ENCODE results near the gene SYNJ2.

Gene SYNJ2

DNA sequence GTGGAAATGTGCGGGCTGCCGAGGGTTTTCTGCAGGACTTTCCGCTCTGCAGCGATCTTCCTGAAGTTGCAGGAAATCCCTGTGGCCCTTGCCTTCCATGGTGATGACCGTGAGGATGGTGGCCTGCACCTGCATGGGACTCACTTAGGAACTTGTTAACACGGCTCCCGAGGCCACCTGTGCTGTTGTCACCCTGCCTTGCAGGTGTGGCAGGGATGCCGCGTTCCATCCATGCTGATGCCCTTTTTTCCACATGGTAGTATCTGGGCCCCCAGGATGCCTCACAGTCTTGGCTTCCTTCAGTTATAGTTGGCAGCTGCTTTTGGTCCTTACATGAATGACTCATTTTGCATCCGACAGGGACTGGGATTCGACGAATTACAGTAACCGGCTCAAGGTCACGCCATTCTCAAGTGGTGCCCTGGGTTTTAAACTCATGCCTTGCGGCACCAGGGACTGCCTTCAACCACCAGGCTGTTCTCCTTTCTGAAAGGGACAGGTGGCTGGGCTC lies 37.2 kb downstream of the SYNJ2 start:
- H3K9ac ChIP-seq (ENCODE audit: insufficient read length, low read depth), result no peak overlapping the region
- TF ChIP-seq YY1 (IDR thresholded peaks at IDR 0.05; ENCODE audit: insufficient read depth, insufficient read length), result no peak
- no peak for TF ChIP-seq ZNF274 (IDR thresholded peaks at IDR 0.05; ENCODE audit: low read depth, low read length)
- TF ChIP-seq SUZ12 (IDR thresholded peaks at IDR 0.05; ENCODE audit: extremely low read depth, insufficient read depth, insufficient read length), result no peak
- H3K36me3 ChIP-seq (ENCODE audit: insufficient read depth, insufficient read length, low read length), result peaks cover 13% of the 10 kb centered on the region
- no peak for DNase-seq (ENCODE audit: low read depth, low spot score)
- H3K9me3 ChIP-seq (ENCODE audit: insufficient read depth, low read length), result no peaks in the 10 kb centered on the region
- H3K27me3 ChIP-seq (ENCODE audit: insufficient read depth, insufficient read length), result no peaks in the 10 kb centered on the region
- H3K4me3 ChIP-seq (ENCODE audit: insufficient read length, low read depth), result no peak overlapping the region
- H3K4me1 ChIP-seq (ENCODE audit: insufficient read depth, insufficient read length), result peaks cover 5% of the 10 kb centered on the region

DNA sequence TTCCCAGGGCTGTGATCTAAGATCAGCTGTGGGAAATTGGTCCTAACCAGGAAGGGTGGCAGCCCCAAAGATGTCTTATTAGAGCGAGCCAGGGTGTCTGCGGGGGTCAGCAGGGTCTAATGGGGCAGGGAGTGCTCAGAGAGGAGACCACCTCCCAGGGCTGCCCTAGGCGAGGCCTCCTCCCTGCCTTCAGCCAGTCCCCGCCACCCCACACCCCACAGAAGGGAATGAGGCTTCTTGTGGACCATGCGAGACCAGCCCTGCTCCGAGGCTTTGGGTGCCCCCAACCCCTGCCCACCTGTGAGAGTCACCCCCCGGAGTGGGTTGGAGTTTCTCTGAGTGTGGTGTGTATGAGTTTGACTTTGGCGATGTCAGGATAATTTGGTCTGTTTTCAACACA lies 37.8 kb downstream of the SYNJ2 start:
- Histone ChIP-seq H3K27me3 (ENCODE audit: insufficient read depth, insufficient read length) (no peaks in the 10 kb centered on the region), H3K36me3 (ENCODE audit: insufficient read depth, insufficient read length, low read length) (peaks cover 13% of the 10 kb centered on the region), H3K9ac (ENCODE audit: insufficient read length, low read depth) (no peak overlapping the region), H3K4me3 (ENCODE audit: insufficient read length, low read depth) (no peak overlapping the region), H3K4me1 (ENCODE audit: insufficient read depth, insufficient read length) (peaks cover 5% of the 10 kb centered on the region), H3K9me3 (ENCODE audit: insufficient read depth, low read length) (no peaks in the 10 kb centered on the region)
- TF ChIP-seq ZNF274 (IDR thresholded peaks at IDR 0.05; ENCODE audit: low read depth, low read length) (no peak), SUZ12 (IDR thresholded peaks at IDR 0.05; ENCODE audit: extremely low read depth, insufficient read depth, insufficient read length) (no peak), YY1 (IDR thresholded peaks at IDR 0.05; ENCODE audit: insufficient read depth, insufficient read length) (no peak)
- no peak for DNase-seq (ENCODE audit: low read depth, low spot score)

DNA sequence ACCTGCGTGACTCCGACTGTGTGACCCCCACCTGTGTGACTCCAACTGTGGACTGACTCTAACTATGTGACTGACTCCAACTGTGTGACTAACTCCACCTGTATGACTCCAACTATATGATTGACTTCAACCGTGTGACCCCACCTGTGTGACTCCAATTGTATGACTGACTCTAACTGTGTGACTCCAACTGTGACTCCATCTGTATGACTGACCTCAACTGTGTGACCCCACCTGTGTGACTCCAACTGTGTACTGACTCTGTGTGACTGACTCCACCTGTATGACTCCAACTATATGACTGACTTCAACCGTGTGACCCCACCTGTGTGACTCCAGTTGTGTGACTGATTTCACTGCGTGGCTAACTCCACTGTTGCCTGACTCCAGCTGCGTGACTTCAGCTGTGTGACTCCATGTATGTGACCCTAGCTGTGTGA lies 38.6 kb downstream of the SYNJ2 start:
- no peak for DNase-seq (ENCODE audit: low read depth, low spot score)
- Histone ChIP-seq H3K27me3 (ENCODE audit: insufficient read depth, insufficient read length) (no peaks in the 10 kb centered on the region), H3K9me3 (ENCODE audit: insufficient read depth, low read length) (no peaks in the 10 kb centered on the region), H3K4me1 (ENCODE audit: insufficient read depth, insufficient read length) (peaks cover 5% of the 10 kb centered on the region), H3K4me3 (ENCODE audit: insufficient read length, low read depth) (no peak overlapping the region), H3K9ac (ENCODE audit: insufficient read length, low read depth) (no peak overlapping the region), H3K36me3 (ENCODE audit: insufficient read depth, insufficient read length, low read length) (peaks cover 13% of the 10 kb centered on the region)
- no peak for TF ChIP-seq SUZ12 (IDR thresholded peaks at IDR 0.05; ENCODE audit: extremely low read depth, insufficient read depth, insufficient read length)
- no peak for TF ChIP-seq ZNF274 (IDR thresholded peaks at IDR 0.05; ENCODE audit: low read depth, low read length)
- TF ChIP-seq YY1 (IDR thresholded peaks at IDR 0.05; ENCODE audit: insufficient read depth, insufficient read length), result no peak

DNA sequence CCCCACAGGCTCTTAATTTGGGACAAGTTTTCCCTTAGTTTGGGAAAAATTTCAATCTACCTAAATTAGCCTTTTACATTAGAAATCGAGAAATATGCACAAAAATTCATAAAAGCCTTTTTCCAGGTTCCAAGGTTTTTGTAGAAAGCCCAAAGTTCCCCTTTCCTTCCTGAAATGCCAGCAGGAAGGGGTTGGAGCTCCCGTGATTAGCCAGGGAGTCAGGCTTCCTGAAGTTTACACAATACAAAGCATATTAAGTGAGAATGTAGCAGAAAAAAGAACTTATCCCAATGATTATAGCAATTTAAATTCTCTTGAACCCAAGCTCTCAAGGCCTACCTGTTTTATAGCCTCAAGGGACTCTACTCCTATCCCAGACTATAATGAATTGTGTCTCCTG lies 39.1 kb downstream of the SYNJ2 start:
- H3K36me3 ChIP-seq (ENCODE audit: insufficient read depth, insufficient read length, low read length), result peaks cover 13% of the 10 kb centered on the region
- no peak overlapping the region for H3K4me3 ChIP-seq (ENCODE audit: insufficient read length, low read depth)
- no peak overlapping the region for H3K9ac ChIP-seq (ENCODE audit: insufficient read length, low read depth)
- no peaks in the 10 kb centered on the region for H3K9me3 ChIP-seq (ENCODE audit: insufficient read depth, low read length)
- TF ChIP-seq ZNF274 (IDR thresholded peaks at IDR 0.05; ENCODE audit: low read depth, low read length) (no peak), YY1 (IDR thresholded peaks at IDR 0.05; ENCODE audit: insufficient read depth, insufficient read length) (no peak), SUZ12 (IDR thresholded peaks at IDR 0.05; ENCODE audit: extremely low read depth, insufficient read depth, insufficient read length) (no peak)
- H3K4me1 ChIP-seq (ENCODE audit: insufficient read depth, insufficient read length), result peaks cover 5% of the 10 kb centered on the region
- no peak for DNase-seq (ENCODE audit: low read depth, low spot score)
- H3K27me3 ChIP-seq (ENCODE audit: insufficient read depth, insufficient read length), result no peaks in the 10 kb centered on the region

DNA sequence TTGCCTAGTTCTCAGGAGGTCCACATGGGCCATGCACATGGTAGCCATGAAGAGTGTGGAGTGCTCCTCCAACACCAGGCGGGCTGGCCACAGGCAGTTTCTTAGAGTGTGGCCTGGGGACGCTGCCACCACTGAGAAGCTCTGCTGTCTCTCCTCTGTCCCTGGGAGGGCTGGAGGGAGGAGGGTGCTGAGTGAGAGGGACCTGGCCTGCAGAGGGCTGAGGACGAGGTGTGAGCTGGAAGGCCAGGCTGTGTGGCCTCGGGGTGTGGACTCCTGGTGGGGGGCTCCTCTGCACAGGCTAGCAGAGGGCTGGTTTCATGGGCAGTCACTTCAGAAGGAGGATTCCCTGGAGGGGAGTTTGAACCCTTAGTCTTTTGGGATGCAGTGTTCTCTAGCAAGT lies 39.7 kb downstream of the SYNJ2 start:
- no peak for DNase-seq (ENCODE audit: low read depth, low spot score)
- Histone ChIP-seq H3K9me3 (ENCODE audit: insufficient read depth, low read length) (no peaks in the 10 kb centered on the region), H3K4me1 (ENCODE audit: insufficient read depth, insufficient read length) (peaks cover 6% of the 10 kb centered on the region), H3K4me3 (ENCODE audit: insufficient read length, low read depth) (no peak overlapping the region), H3K9ac (ENCODE audit: insufficient read length, low read depth) (no peak overlapping the region), H3K36me3 (ENCODE audit: insufficient read depth, insufficient read length, low read length) (peaks cover 13% of the 10 kb centered on the region), H3K27me3 (ENCODE audit: insufficient read depth, insufficient read length) (no peaks in the 10 kb centered on the region)
- TF ChIP-seq YY1 (IDR thresholded peaks at IDR 0.05; ENCODE audit: insufficient read depth, insufficient read length), result no peak
- no peak for TF ChIP-seq ZNF274 (IDR thresholded peaks at IDR 0.05; ENCODE audit: low read depth, low read length)

- H3K9me3 ChIP-seq (ENCODE audit: insufficient read depth, low read length), result no peaks in the 10 kb centered on the region
- TF ChIP-seq YY1 (IDR thresholded peaks at IDR 0.05; ENCODE audit: insufficient read depth, insufficient read length), result no peak
- no peak for TF ChIP-seq SUZ12 (IDR thresholded peaks at IDR 0.05; ENCODE audit: extremely low read depth, insufficient read depth, insufficient read length)
- no peak for TF ChIP-seq ZNF274 (IDR thresholded peaks at IDR 0.05; ENCODE audit: low read depth, low read length)
- H3K27me3 ChIP-seq (ENCODE audit: insufficient read depth, insufficient read length), result no peaks in the 10 kb centered on the region
- peaks cover 13% of the 10 kb centered on the region for H3K36me3 ChIP-seq (ENCODE audit: insufficient read depth, insufficient read length, low read length)
- no peak overlapping the region for H3K9ac ChIP-seq (ENCODE audit: insufficient read length, low read depth)
- peaks cover 8% of the 10 kb centered on the region for H3K4me1 ChIP-seq (ENCODE audit: insufficient read depth, insufficient read length)
- no peak for DNase-seq (ENCODE audit: low read depth, low spot score)
- no peak overlapping the region for H3K4me3 ChIP-seq (ENCODE audit: insufficient read length, low read depth)
Observed at GRCh38 chr6:158021814-158022748, 40.4 kb downstream of the SYNJ2 start.

Measured in NT2/D1 (cell line).